Stimulated activated CD8-positive, alpha-beta memory T cell treated with anti-CD3 and anti-CD28 coated beads, Interleukin-12 subunit alpha, Interleukin-12 subunit beta, amount 100 ng/mL, for 4 hours (primary cell): Measurements from ENCODE around the gene DDX54.
"Not testable (repeated sequence)": the region's sequence is repeated elsewhere in the genome, so short reads cannot be mapped to it uniquely, and the experiment has no call there.

Experiments used
- DNase-seq: peaks from one replicate; pipeline ENCODE4 v3.0.0-alpha.2; 2020; ENCODE audit warnings: low read depth

DDX54 gene

DNA sequence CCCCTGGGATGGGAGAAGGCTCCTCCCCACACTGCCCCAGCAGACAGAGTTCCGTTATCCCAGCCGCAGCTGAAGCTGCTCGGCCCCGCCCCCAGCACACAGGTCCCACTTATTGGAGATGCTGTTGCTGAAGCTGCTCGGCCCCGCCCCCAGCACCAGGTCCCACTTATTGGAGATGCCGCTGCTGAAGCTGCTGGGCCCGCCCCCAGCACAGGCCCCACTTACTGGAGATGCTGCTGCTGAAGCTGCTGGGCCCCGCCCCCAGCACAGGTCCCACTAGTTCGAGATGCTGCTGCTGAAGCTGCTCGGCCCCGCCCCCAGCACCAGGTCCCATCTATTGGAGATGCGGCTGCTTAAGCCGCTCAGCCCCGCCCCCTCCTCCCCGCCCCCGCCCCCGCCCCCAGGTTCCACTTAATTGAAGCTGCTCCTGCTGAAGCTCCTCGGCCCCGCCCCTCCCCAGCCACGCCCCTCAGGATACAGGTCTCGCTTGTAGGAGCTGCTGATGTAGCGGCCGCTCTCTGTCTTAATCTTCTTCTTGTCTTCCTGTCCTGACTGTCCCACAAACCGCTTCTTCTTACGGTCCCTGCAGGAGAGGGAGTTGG, 23.8 kb downstream of the DDX54 start:
- no peak for DNase-seq

DNA sequence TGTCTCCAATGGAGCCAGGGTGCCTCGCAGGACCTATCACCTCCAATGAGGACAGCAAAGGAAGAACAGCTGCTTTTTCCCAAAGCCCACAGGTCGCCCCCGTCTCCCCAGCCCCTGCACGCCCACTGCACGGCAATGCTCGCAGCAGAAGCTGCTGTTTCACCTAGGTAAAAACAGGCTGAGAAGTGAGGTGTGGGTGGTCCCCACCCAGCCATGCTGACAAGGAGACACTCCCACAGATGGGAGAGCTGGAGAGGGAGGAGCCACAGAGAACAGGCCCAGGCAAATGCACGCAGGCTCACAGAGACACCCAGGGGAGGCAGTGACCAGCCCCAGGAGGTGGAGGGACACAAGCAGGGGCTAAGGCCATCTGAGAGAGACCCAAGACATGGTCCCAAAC, 25.3 kb downstream of the DDX54 start:
- DNase-seq = no peak

DNA sequence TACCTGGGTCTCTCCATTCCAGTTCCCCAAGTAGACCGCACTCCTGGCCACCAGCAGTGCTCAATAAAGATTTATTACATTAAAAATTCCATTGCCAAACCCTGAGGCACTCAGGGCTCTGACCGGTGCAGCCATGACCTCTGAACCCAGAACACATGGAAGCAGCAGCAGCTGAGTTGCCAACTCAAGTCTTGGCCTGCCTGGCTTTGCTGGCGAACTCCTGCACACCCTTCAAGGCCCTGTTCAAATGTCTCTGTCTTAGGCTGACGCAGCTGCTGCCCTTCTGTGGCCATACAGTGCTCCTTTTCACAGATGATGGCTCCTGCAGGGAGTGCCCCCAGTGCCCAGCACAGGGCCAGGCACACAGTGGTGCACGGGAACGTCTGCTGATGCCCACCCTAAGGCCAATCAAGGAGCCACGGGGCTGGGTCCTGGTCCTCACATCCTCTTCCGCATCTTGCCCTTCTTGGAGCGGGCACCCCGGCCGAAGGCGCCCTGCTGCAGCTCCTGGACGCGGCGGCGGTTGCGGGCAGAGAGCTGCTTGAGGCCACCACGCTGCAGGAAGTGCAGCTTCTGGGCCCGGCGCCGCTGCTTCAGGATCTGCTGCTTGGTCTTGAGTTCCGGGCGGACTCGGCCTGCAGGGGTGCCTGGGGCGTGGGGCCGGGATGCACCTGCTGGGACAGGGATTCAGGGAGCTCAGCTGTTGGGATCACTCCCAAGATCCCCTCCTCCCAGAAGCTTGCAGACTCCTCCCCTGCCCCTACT, 26.7 kb downstream of the DDX54 start:
- DNase-seq = no peak

DNA sequence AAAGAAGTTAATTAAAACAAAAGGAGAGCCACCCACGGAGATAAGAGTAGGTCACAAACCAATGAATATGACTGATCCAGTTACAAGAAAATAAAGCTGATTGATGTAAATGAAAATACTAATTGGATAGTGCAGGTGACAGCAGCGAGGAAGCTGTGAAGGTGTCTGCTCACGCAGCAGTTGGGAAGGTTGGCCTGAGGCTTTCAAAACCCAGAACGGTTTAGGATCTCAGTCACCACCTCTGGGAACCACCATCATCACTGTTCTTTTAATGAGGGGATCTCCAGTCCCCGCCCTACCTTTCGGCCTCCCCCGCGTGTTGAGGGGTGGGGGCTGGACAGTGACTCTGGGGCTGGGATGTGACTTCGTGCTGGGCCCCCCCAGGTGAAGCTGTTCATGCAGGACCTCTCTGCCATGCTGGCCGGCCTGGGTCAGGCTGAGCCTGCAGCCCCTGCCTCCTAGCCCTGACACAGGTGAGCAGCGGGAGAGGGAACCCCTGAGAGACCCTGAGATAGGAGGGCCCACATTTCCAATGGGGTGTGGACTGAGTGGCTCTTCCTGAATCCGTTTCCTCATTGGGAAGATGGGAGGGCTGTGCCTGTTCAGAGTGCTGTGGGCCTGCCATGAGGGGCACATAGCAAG, 27.9 kb downstream of the DDX54 start:
- no peak for DNase-seq

DNA sequence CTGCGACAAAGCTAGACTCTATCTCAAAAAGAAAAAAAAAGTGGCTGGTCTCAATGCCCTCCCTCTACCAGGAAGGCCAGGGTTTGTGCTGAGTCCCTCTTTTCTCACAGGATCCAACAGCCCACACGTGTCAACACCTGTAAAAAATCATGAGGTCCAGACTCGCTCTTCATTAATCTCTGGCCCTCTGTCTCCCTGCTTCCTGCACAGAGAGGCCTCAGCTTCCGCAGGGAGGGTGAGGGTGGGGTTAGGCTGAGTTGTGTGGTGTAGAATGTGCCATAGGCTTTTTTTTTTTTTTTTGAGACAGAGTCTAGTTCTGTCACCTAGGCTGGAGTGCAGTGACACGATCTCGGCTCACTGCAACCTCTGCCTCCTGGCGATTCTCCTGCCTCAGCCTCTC, 29.6 kb downstream of the DDX54 start:
- DNase-seq = no peak

DNA sequence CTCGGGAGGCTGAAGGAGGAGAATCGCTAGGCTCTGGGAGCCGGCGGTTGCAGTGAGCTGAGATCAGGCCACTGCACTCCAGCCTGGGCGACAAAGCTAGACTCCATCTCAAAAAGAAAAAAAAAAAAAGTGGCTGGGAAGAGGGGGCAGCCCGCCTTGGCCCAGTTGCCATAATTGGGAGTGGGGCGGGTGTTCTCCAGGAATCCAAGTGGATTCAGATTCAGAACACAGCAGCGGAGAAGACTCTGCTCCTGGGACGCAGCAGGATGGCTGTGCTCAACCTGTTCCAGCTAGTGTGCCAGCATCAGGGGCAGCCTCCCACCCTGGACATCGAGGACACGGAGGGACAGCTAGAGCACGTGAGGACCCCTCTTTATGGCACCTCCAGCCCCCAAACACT, 30.2 kb downstream of the DDX54 start:
- DNase-seq = no peak

DNA sequence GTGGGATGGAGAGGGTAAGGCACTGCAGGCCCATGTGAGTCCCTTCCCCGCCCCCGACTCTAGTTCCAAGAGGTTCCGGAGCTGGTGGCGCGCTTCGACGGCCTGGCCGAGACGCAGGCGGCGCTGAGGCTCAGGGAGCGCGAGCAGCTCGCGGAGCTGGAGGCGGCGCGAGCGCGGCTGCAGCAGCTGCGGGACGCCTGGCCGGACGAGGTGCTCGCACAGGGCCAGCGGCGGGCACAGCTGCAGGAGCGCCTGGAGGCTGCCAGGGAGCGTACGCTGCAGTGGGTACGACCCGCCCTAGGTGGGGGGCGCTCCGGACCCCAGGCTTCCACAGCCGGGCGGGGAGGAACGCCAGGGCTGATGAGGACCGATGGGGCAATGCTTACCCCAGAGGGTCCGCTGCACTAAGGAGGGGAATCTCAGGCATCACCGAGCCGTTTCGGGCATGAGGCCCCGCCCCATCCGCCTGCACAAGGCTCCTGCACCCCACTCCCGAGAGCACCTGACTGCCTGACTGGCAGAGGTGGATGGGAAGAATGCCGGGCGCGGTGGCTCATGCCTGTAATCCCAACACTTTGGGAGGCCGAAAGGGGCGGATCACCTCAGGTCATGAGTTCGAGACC, 30.8 kb downstream of the DDX54 start:
- DNase-seq = no peak

DNA sequence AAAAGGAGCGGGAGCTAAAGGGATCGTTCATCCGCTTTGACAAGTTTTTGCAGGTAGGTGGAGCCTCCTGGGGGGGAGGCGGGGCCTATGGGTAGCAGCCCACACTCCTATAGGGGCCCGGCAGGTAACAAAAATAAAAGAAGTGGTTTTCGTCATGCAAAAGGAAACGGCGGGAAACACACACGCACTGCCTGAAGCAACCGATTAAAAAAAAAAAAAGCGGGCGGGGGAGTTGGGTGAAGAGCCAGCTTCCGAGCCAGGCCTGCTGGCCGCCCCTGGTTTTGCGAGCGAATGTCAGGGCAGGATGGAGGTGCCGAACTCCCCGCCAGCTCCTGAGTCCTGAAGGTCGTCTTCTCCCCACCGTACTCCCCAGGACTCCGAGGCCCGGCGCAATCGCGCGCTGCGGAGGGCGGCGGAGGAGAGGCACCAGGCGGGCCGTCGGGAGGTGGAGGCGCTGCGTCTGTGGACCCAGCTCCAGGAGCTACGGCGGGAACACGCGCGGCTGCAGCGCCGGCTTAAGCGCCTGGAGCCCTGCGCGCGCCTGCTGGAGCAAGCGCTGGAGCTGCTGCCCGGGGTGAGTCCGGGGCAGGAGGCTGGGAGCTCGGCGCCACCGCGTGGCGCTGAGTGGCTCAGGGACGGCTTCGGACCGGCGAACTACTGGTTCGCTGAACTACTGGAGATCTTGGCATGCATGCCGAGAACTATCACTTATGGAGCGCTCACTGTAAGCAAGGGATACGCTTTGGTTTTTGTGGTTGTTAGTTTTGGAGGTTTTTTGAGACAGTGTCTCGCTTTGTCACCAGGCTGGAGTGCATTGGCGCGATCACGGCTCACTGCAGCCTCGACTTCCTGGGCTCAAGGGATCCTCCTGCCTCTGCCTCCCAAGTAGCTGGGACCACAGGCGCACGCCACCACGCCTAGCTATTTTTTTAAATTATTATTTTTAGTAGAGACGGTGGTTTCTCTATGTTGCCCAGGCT, 32.2 kb downstream of the DDX54 start:
- no peak for DNase-seq

DNA sequence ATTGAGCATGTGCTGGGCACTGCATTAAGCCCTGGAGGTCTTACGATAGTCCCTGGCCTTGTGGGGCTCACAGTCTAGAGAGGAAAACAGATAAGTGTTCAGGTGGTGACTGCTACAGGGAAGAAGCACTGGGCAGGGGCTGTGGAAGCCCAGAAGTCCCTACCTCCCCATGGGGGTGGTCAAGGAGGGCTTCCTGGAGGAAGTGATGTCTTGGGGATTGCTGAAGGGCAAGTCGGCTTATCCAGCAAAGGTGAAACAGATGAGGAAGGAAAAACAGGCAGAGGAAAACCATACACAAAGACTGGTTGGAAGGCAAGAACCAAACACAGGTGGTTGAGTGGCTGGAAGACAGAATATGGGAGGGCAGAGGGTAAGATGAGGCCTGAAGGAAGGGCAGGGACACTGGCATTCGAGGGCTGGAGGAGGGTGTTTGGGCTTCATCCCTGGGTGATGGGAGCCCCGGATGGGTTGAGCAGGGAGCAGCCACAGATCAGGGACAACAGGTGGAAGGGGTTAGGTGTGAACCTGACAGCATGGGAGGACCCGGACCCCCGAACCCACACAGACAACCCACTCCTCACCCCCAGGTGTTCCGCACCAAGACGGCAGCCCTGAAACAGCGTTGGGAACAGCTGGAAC, 33.0 kb downstream of the DDX54 start:
- no peak for DNase-seq

DNA sequence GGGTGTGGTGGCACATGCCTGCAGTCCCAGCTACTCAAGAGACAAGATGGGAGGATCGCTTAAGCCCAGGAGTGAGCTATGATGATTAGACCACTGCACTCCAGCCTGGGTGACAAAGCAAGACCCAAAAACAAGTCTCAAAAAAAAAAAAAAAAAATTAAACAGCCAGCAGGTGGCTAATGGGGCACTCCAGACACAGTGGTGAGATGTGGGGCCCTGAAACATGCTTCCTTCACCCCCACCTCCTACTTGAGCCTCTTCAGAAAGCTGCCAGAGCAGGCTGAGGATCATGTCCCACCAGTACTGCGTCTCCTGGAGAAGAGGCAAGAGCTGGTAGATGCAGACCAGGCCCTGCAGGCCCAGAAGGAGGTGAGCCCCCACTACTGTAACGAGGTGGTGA, 33.6 kb downstream of the DDX54 start:
- no peak for DNase-seq

DNA sequence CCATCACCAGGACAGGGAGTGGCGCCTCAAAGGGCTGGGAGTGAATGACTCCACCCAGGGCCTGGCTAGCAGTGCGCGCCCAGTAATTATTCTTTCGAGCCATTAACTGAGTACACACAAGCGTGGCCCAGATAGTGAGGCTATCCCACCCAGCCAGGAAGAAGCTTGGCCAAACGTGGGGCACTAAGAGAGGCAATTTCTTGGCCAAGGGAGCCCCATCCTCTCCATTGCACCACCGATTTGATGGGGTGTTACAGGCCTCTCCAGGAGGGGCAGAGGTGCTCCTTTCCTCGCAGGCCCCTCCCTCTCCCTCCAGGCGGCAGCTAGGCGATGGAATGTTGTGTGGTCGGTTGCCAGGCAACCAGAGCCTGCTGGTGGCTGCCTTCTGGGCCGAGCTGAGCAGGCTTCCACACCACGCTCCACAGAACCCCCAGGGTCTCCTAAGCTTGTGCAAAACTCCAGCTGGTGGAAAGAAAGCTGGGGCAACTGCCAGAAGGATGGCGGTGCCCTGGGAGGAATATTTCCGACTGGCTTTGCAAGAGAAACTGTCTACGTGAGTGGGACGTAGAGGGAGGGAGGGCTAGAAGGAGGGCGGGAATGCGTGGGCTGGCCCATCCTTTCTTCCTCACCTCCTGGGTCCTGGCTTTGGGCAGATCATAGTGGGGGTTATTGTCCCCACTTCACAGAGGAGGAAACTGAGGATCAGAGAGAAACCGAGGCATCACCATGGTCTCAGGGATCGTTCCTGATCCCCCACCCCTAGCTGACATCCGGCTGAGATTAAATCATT, 35.7 kb downstream of the DDX54 start, which contains the start of gene CFAP73:
Gene CFAP73, plus strand, starts transcription at position 364 of the 790 bp plus-strand sequence. Its CDS starts 134 bp downstream, at position 498.
- no peak for DNase-seq

DNA sequence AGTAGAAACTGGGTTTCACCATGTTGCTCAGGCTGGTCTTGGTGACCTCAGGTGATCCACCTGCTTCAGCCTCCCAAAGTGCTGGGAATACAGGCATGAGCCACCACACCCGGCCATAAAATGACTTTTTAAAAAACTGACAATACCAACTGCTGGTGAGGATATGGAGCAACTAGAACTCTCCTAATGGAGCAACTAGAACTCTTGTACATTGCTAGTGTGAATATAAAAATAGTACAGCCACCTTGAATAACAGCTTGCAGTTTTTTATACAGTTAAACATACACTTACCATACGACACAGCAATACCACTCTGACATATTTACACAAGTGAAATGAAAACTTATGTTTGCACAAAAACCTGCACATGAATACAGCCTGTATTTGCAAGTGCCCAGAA, 38.3 kb downstream of the DDX54 start:
- DNase-seq = no peak

DNA sequence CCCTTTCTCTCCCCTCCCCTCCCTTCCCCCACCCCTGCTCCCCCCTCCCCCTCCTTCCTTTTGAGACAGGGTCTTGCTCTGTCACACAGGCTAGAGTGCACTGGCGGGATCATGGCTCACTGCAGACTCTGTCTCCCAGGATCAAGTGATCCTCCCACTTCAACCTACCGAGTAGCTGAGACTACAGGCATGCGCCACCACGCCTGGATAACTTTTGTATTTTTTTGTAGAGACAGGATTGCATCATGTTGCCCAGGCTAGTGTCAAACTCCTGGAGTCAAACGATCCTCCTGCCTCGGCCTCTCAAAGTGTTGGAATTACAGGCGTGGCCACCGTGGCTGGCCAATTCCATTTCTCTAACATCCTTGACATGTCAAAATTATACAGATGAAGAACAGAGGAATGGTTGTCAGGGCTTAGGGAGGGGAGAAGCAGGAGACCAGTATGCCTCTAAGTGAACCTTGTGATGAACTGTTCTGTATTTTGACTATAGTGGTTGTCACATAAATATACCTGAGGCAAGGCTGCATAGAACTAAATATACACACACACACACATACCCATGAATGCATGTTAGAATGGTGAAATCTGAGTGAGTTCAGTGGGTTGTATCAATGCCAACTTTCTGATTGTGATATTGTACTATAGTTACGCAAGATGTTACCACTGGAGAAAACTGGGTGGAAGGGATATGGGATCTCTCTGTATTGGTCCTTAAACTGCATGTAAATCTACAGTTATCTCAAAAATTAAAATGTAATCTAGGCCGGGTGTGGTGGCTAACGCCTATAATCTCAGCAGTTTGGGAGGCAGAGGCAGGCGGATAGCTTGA, 39.3 kb downstream of the DDX54 start:
- DNase-seq = no peak

DNA sequence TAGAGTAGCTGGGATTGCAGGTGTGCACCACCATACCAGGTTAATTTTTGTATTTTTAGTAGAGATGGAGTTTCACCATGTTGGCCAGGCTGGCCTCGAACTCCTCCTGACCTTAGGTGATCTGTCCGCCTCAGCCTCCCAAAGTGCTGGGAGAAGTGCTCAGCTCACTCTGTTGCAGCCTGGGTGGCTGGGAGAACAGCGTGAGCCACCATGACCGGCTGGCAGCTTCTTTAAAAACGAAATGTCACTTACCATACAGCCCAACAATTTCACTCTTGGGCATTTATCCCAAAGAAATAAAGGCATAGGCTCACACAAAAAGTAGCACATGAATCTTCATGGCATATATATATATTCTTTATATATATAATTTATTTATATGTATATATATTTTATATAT, 40.5 kb downstream of the DDX54 start:
- DNase-seq = no peak

DNA sequence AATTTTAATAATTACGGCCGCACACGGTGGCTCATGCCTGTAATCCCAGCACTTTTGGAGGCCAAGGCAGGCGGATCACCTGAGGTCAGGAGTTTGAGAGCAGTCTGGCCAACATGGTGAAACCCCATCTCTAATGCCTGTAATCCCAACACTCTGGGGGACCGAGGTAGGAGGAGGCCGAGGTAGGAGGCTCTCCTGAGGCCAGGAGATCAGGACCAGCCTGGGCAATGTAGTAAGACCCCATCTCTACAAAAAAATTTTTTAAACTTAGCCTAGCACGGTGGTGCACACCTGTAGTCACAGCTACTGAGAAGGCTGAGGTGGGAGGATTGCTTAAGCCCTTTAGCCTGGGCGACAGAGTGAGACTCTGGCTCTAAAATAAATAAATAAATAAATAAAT, 41.3 kb downstream of the DDX54 start:
- DNase-seq = no peak

DNA sequence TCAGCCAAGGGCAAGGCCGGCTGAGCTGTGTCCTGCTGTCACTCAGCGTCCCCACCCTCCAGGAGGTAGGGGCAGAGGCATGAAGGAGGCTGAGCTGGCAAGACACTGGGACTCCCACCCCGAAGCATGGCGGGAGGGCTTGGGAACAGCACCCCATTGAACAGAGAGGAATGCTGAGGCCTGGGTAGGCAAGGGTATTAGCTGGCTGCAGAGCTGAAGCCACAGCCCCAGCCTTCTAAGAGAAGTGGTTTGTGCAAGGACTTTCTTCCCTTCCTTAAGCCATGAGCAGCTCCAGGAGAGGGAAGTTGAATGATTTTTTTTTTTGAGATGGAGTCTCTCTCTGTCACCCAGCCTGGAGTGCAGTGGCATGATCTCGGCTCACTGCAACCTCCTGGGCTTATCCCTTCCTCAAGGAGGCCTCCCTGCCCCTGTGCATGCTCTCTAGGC, 42.4 kb downstream of the DDX54 start:
- DNase-seq = no peak

DNA sequence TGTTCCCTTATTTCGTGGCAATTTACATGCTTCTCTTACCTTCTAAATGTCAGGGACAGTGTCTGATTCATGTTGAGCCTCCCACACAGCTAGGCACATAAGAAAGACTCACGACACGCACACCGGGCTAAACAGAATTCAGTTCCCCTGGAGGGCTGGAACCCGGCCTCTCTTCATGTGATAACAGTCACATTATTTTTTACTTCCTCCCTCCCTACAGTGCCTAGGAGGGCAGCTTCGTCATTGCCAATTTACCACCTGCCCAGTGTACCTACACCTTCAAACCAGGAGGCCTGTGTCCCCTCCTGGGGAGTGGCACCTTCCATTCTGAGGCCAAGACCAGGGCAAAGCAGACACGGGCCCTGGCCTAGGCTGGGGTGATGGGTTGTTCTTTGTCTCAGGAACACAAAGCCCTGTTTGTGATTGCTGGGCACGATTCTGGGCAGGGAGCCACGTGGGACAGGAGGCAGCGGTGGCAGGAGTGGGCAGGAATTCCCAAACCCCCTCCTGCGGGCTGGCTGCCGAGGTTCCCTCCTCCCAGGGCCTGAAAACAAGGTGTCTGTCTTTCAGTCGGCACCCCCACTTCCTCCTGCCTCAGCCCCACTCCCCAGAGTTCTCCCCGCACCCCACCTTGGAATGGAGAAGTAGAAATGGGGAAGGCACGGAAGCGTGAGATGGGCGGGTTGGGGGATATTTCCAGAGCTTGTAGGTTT, 42.9 kb downstream of the DDX54 start:
- no peak for DNase-seq

DNA sequence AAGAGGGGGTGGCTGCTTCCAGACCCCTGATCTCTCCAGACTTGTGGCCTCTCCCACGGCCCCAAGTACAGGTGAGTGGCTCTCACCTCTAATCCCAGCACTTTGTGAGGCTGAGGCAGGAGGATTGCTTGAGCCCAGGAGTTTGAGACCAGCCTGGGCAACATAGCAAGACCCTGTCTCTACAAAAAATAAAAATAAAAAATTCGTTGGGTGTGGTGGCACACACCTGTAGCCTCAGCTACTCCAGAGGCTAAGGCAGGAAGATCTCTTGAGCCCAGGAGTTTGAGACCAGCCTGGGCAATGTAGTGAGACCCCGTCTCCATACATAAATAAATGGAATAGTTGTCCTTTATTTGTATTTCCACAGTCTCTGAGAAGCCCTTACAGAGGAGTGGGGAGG, 43.6 kb downstream of the DDX54 start:
- not testable (repeated sequence) for DNase-seq

DNA sequence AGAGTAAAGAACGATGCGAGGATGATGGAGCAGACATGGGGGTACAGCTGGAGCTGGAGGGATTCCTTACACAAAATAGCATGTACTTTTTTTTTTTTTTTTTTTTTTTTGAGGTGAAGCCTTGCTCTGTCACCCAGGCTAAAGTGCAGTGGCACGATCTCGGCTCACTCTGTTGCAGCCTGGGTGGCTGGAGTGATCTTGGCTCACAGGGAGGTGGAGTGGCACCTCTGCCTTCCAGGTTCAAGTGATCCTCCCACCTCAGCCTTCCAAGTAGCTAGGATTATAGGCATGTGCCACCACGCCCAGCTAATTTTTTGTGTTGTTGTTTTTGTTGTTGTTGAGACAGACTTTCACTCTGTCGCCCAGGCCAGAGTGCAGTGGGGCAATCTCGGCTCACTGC, 44.6 kb downstream of the DDX54 start:
- DNase-seq = no peak
